Lower leg skin (tissue), 3 donors: ENCODE measurements around the gene ARHGEF10L.

Experiments
- CTCF ChIP-seq, 3 donors: fragments of 450-650 bp; IDR thresholded peaks; one replicate each; pipeline ENCODE4 v1.5.1; 2016; ENCODE audit warnings: antibody characterized with exemption in 3 of 3, mild to moderate bottlenecking in 3 of 3, moderate library complexity in 2 of 3
- POLR2A ChIP-seq, 2 donors: fragments of 450-650 bp; IDR thresholded peaks; one replicate each; pipeline ENCODE4 v1.6.1; 2016 to 2017; ENCODE audit warnings: antibody characterized with exemption in 2 of 2, mild to moderate bottlenecking in 1 of 2, moderate library complexity in 1 of 2

DNA sequence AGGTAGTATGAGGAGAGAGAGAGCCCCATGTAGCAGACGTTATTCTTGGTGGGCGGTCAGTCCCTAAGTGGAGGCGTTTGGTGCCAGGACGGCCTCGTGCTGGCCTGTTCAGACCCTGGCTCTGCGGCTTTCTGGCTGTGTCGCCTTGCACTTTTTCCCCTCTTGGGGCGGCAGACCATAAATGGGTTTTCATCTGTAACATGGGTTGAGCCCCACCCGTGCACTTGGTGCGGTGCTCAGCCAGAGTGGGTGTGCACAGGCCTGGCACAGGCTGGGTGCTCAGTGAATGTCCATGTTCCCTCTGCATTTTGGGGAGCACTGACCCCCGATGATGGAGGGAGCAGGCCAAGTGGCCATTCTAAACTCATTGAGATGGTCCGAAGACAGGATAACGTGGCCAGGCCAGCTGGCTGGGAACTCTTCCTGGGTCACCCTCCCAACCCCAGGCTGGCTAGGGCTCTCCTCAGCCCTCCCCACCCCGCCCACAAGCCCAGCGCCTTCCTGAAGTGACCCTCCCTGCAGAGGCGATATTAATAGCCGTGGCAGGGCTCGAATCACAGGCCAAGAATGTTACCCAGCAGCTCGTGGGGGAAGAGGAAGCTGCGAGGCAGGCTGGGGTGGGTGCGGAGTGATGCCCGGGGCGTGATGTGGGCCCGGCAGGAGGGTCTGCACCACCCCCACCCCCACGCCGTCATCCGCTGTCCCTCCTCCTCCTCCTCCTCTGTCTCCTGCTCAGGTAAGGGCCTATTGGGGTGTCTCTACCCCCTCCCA, 78.5 kb downstream of the ARHGEF10L start:
- TF ChIP-seq CTCF (IDR thresholded peaks at IDR 0.05) (no peak), POLR2A (IDR thresholded peaks at IDR 0.05) (no peak)
